GM18870 (cell line): Measurements from ENCODE around the gene FHOD3.

Experiments used
- ATAC-seq: cut with Tn5 transposase; IDR thresholded peaks from one replicate; pipeline ENCODE4 v1.9.1; 2021; ENCODE audit warnings: moderate library complexity; ENCODE audit not compliant: unreplicated experiment

The FHOD3 gene

GRCh38 chr18:36297417-36298125 is at the start of gene FHOD3:
Gene FHOD3, plus strand, starts transcription at chr18:36297713. Its CDS starts 123 bp downstream, at chr18:36297836.
- ATAC-seq, result no peak

- no peak for ATAC-seq
These were observed 48.1 kb upstream of the FHOD3 start for GRCh38 chr18:36249392-36249791.

- ATAC-seq, result no peak
These were observed 46.7 kb upstream of the FHOD3 start for GRCh38 chr18:36250827-36251226.

GRCh38 chr18:36255072-36255698 is 42.3 kb upstream of the FHOD3 start:
- no peak for ATAC-seq

- no peak for ATAC-seq
These were observed 41.4 kb upstream of the FHOD3 start for GRCh38 chr18:36256094-36256493.

GRCh38 chr18:36262971-36263370 is 34.5 kb upstream of the FHOD3 start:
- no peak for ATAC-seq

GRCh38 chr18:36264283-36264682 is 33.2 kb upstream of the FHOD3 start:
- ATAC-seq, result no peak

GRCh38 chr18:36265015-36265414 is 32.5 kb upstream of the FHOD3 start:
- no peak for ATAC-seq

GRCh38 chr18:36269157-36269556 is 28.4 kb upstream of the FHOD3 start:
- ATAC-seq, result no peak

- no peak for ATAC-seq
These were observed 26.4 kb upstream of the FHOD3 start for GRCh38 chr18:36271153-36271552.

GRCh38 chr18:36273347-36273746 is 24.2 kb upstream of the FHOD3 start:
- no peak for ATAC-seq

GRCh38 chr18:36274083-36274715 is 23.3 kb upstream of the FHOD3 start:
- ATAC-seq, result no peak

GRCh38 chr18:36275561-36275960 is 22.0 kb upstream of the FHOD3 start:
- no peak for ATAC-seq

- no peak for ATAC-seq
These were observed 18.5 kb upstream of the FHOD3 start for GRCh38 chr18:36279001-36279400.

- no peak for ATAC-seq
These were observed 15.6 kb upstream of the FHOD3 start for GRCh38 chr18:36281936-36282335.

- no peak for ATAC-seq
These were observed 14.1 kb upstream of the FHOD3 start for GRCh38 chr18:36283448-36283847.

- no peak for ATAC-seq
These were observed 13.2 kb upstream of the FHOD3 start for GRCh38 chr18:36284268-36284667.

GRCh38 chr18:36284671-36285295 is 12.7 kb upstream of the FHOD3 start:
- no peak for ATAC-seq

- ATAC-seq, result no peak
These were observed 9.9 kb upstream of the FHOD3 start for GRCh38 chr18:36287653-36288052.

GRCh38 chr18:36288689-36289088 is 8.8 kb upstream of the FHOD3 start:
- no peak for ATAC-seq

- ATAC-seq, result no peak
These were observed 3.5 kb upstream of the FHOD3 start for GRCh38 chr18:36294031-36294430.

- no peak for ATAC-seq
These were observed 2.3 kb upstream of the FHOD3 start for GRCh38 chr18:36295214-36295613.
